Trophoblast cell (in vitro differentiated cells and primary cell): ENCODE data around the gene FBXO47.
"Not testable (repeated sequence)": the region's sequence is repeated elsewhere in the genome, so short reads cannot be mapped to it uniquely, and the experiment has no call there.

Experiments used
- DNase-seq, 2 donors: peaks; one replicate each; pipeline ENCODE4 v3.0.0-alpha.2; 2016
- H2AFZ ChIP-seq: 2 replicates; pipeline ENCODE4 v1.6.1; 2013; ENCODE audit warnings: low read length, moderate library complexity, mild to moderate bottlenecking; ENCODE audit not compliant: insufficient read depth, poor library complexity
- H2AK5ac ChIP-seq: 2 replicates; pipeline ENCODE4 v1.6.1; 2013; ENCODE audit warnings: mild to moderate bottlenecking, low read length
- H2BK120ac ChIP-seq: 2 replicates; pipeline ENCODE4 v1.6.1; 2013; ENCODE audit warnings: low read length, mild to moderate bottlenecking, moderate library complexity; ENCODE audit not compliant: insufficient read depth, poor library complexity
- H2BK12ac ChIP-seq: 2 replicates; pipeline ENCODE4 v1.6.1; 2013; ENCODE audit warnings: mild to moderate bottlenecking, low read length, moderate library complexity
- H2BK5ac ChIP-seq: 2 replicates; pipeline ENCODE4 v1.6.1; 2013; ENCODE audit warnings: low read length, low read depth, moderate library complexity, mild to moderate bottlenecking; ENCODE audit not compliant: poor library complexity
- H3K14ac ChIP-seq: 2 replicates; pipeline ENCODE4 v1.6.1; 2013; ENCODE audit warnings: mild to moderate bottlenecking, low read length
- H3K18ac ChIP-seq: 2 replicates; pipeline ENCODE4 v1.6.1; 2013; ENCODE audit warnings: mild to moderate bottlenecking, low read length
- H3K23ac ChIP-seq: 2 replicates; pipeline ENCODE4 v1.6.1; 2013; ENCODE audit warnings: low read length
- H3K27ac ChIP-seq: 2 replicates; pipeline ENCODE4 v1.5.1; 2013; ENCODE audit warnings: low read depth, mild to moderate bottlenecking, inconsistent platforms, low read length, moderate library complexity
- H3K27me3 ChIP-seq: 2 replicates; pipeline ENCODE4 v1.6.1; 2013; ENCODE audit warnings: inconsistent platforms, mild to moderate bottlenecking, low read length, moderate library complexity; ENCODE audit not compliant: insufficient read depth
- H3K36me3 ChIP-seq, 2 experiments: 1 replicate in 1 of 2; 2 replicates in 1 of 2; pipeline ENCODE4 v1.6.1; 2013; ENCODE audit warnings: low read length in 2 of 2, mild to moderate bottlenecking in 2 of 2, moderate library complexity in 1 of 2; ENCODE audit not compliant: insufficient read depth in 2 of 2, control insufficient read depth in 1 of 2
- H3K4ac ChIP-seq: 2 replicates; pipeline ENCODE4 v1.6.1; 2013; ENCODE audit warnings: low read depth, mild to moderate bottlenecking, low read length, moderate library complexity
- H3K4me1 ChIP-seq, 2 experiments: 1 replicate in 1 of 2; 2 replicates in 1 of 2; pipeline ENCODE4 v1.6.1; 2013; ENCODE audit warnings: low read length in 2 of 2, mild to moderate bottlenecking in 2 of 2, moderate library complexity in 1 of 2; ENCODE audit not compliant: insufficient read depth in 2 of 2, control insufficient read depth in 1 of 2
- H3K4me2 ChIP-seq: 2 replicates; pipeline ENCODE4 v1.6.1; 2013; ENCODE audit warnings: inconsistent platforms, mild to moderate bottlenecking, low read length, moderate library complexity
- H3K4me3 ChIP-seq: 2 replicates; pipeline ENCODE4 v1.5.1; 2013; ENCODE audit warnings: mild to moderate bottlenecking, low read depth, low read length, inconsistent platforms
- H3K79me1 ChIP-seq: one replicate; pipeline ENCODE4 v1.6.1; 2013; ENCODE audit warnings: low read length
- H3K79me2 ChIP-seq: 2 replicates; pipeline ENCODE4 v1.6.1; 2013; ENCODE audit warnings: low read length, mild to moderate bottlenecking; ENCODE audit not compliant: control insufficient read depth, insufficient read depth, poor library complexity
- H3K9ac ChIP-seq: 2 replicates; pipeline ENCODE4 v1.6.1; 2013; ENCODE audit warnings: mild to moderate bottlenecking, low read length
- H3K9me3 ChIP-seq: 2 replicates; pipeline ENCODE4 v1.6.1; 2013; ENCODE audit warnings: low read depth, mild to moderate bottlenecking, control low read depth, inconsistent platforms, low read length; ENCODE audit not compliant: insufficient read depth
- H4K12ac ChIP-seq: 2 replicates; pipeline ENCODE4 v1.6.1; 2013; ENCODE audit warnings: low read depth, mild to moderate bottlenecking, low read length, moderate library complexity
- H4K8ac ChIP-seq: 2 replicates; pipeline ENCODE4 v1.6.1; 2013; ENCODE audit warnings: low read depth, mild to moderate bottlenecking, low read length, moderate library complexity
- H4K91ac ChIP-seq: one replicate; pipeline ENCODE4 v1.6.1; 2013; ENCODE audit warnings: low read depth, mild to moderate bottlenecking, low read length, moderate library complexity
- WGBS: extraction: QIAGEN DNeasy Blood & Tissue Kit; methylation state at CpG from one replicate; pipeline ENCODE4 v1.1.7; 2013; ENCODE audit warnings: missing lambda C conversion rate; ENCODE audit not compliant: insufficient read length, insufficient coverage; ENCODE audit errors: extremely low coverage; 5-methylcytosine and 5-hydroxymethylcytosine counted together

FBXO47 gene

GRCh38 chr17:38981636-38982035, 14.4 kb upstream of the FBXO47 start:
- Histone ChIP-seq H4K8ac (no peak overlapping the region), H2BK120ac (no peak overlapping the region), H3K23ac (no peak overlapping the region), H3K27me3 (no peaks in the 10 kb centered on the region), H3K79me1 (no peaks in the 10 kb centered on the region), H3K36me3 (no peaks in the 10 kb centered on the region), H3K18ac (no peak overlapping the region), H3K9ac (no peak overlapping the region), H4K12ac (no peak overlapping the region), H2AFZ (no peak overlapping the region), H3K27ac (no peak overlapping the region), H2BK5ac (no peak overlapping the region), H3K79me2 (no peaks in the 10 kb centered on the region), H4K91ac (no peak overlapping the region), H3K4me1 (no peaks in the 10 kb centered on the region), H3K14ac (no peak overlapping the region), H3K9me3 (no peaks in the 10 kb centered on the region), H2BK12ac (no peak overlapping the region), H3K4me2 (no peak overlapping the region), H3K4ac (no peak overlapping the region), H3K4me3 (no peak overlapping the region), H2AK5ac (no peak overlapping the region)
- WGBS = no CpG with 5 or more reads among the region's 2 CpGs
- no peak for DNase-seq

DNA sequence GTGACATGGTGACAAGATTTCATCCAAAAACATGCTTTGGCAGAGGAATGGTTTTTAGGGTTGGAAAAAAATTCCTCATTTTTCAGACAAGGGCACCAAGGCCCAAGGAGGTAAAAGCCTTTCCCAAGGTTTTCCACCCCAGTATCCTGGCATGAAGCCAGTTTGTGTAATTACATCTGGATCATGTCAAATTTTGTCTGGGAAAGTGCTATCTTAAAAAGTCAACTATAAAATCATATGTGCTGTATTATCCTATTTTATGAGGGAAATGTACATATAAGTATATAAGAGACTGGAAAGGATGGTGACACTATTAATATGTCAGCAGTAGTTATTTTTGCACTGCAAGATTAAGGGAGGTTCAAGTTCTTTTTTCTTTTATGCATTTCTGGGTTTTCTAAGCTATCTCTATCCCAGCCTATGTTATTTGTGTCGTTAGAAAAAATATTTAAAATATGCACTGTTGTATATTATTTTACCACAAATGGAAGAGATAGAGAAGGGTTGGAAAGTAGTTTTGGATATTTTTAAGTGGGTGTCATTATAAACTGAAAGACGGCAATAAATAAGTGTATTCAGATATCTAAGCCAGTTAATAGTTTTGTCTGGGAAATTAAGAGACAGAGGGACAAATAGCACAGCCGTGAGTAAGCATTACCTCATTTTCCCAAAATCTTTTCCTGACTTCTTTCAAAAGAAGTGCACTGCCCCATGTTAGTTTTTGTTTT, 13.5 kb upstream of the FBXO47 start:
- Histone ChIP-seq H3K79me1 (no peaks in the 10 kb centered on the region), H2BK12ac (no peak overlapping the region), H4K12ac (no peak overlapping the region), H4K8ac (no peak overlapping the region), H2AK5ac (no peak overlapping the region), H2AFZ (no peak overlapping the region), H3K27me3 (no peaks in the 10 kb centered on the region), H3K9me3 (no peaks in the 10 kb centered on the region), H3K14ac (no peak overlapping the region), H2BK5ac (no peak overlapping the region), H3K36me3 (no peaks in the 10 kb centered on the region), H3K27ac (no peak overlapping the region), H3K79me2 (no peaks in the 10 kb centered on the region), H3K18ac (no peak overlapping the region), H3K4me2 (no peak overlapping the region), H3K4ac (no peak overlapping the region), H3K23ac (no peak overlapping the region), H4K91ac (no peak overlapping the region), H3K4me3 (no peak overlapping the region), H3K4me1 (no peaks in the 10 kb centered on the region), H3K9ac (no peak overlapping the region), H2BK120ac (no peak overlapping the region)
- no peak for DNase-seq
- 100% methylated on average over 1 of the region's 3 CpGs for WGBS

DNA sequence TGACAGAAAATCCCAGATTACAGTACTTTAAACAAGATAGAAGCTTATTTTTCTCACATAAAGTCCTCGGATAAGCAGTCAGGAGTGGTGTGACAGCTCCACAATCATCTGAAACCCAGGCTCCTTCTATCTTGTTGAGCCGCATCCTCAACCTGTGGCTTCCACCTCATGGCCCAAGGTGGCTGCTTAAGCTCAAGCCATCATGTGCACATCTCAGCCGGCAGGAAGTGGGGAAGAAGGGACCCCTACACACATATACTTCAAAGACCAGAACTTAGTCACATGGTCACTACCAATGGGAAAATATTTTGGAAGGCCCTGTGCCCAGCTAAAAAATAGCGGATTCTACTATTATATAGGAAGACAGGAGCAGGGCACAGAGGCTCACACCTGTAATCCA, 11.0 kb upstream of the FBXO47 start:
- Histone ChIP-seq H3K4me2 (no peak overlapping the region), H2BK120ac (no peak overlapping the region)

GRCh38 chr17:38976187-38976551, 9.0 kb upstream of the FBXO47 start:
- H3K23ac ChIP-seq, H3K4me3 ChIP-seq, H2AFZ ChIP-seq, H3K9me3 ChIP-seq, H3K9ac ChIP-seq, H3K14ac ChIP-seq, H3K79me2 ChIP-seq, H3K36me3 ChIP-seq, H3K18ac ChIP-seq, H3K4me1 ChIP-seq, H3K4ac ChIP-seq, H3K79me1 ChIP-seq, H2BK120ac ChIP-seq, H4K91ac ChIP-seq, H4K12ac ChIP-seq, DNase-seq, H3K4me2 ChIP-seq, H3K27me3 ChIP-seq, H2BK5ac ChIP-seq, H3K27ac ChIP-seq, H2BK12ac ChIP-seq, H2AK5ac ChIP-seq, H4K8ac ChIP-seq: not testable (repeated sequence)
- no CpG with 5 or more reads among the region's 6 CpGs for WGBS

More for the DNA sequence above, 11.0 kb upstream of the FBXO47 start:
- Histone ChIP-seq H3K14ac (no peak overlapping the region), H3K23ac (no peak overlapping the region), H3K36me3 (no peaks in the 10 kb centered on the region), H3K79me1 (no peaks in the 10 kb centered on the region), H3K27ac (no peak overlapping the region), H4K8ac (no peak overlapping the region), H3K4ac (no peak overlapping the region), H3K79me2 (no peaks in the 10 kb centered on the region), H3K18ac (no peak overlapping the region), H2AK5ac (no peak overlapping the region), H2BK12ac (no peak overlapping the region), H2BK5ac (no peak overlapping the region), H4K91ac (no peak overlapping the region), H3K9me3 (no peaks in the 10 kb centered on the region), H2AFZ (no peak overlapping the region), H3K4me1 (no peaks in the 10 kb centered on the region), H4K12ac (no peak overlapping the region), H3K4me3 (no peak overlapping the region), H3K9ac (no peak overlapping the region), H3K27me3 (no peaks in the 10 kb centered on the region)
- WGBS = no CpG with 5 or more reads among the region's 4 CpGs
- DNase-seq = no peak
